NOMO-1 (cell line): Measurements from ENCODE around the gene BCL6.
"Not testable (repeated sequence)": the region's sequence is repeated elsewhere in the genome, so short reads cannot be mapped to it uniquely, and the experiment has no call there.

Source experiments
- DNase-seq, 2 experiments: peaks; one replicate each; lab custom pipeline; 2025; ENCODE audit not compliant: unreplicated experiment in 2 of 2; lab: John Stamatoyannopoulos, UW

BCL6 gene

DNA sequence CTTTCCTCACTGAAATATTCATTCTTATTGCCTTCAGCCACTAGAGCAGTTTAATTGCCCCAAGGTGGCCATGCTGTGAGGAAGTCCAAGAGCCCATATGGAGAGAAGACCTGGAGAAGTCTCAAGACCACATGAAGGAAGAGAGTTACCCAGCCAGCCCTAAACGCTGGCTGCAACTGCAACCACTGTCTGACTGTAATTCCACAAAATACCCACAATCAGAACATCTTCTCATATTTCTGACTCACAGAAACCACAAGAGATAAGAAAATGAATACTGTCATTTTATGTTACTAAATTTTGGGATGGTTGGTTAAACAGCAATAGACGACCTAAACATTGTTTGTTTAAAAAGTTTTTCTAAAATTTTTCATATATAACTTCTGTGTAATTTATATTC lies 60.4 kb downstream of the BCL6 start:
- DNase-seq: no peak

DNA sequence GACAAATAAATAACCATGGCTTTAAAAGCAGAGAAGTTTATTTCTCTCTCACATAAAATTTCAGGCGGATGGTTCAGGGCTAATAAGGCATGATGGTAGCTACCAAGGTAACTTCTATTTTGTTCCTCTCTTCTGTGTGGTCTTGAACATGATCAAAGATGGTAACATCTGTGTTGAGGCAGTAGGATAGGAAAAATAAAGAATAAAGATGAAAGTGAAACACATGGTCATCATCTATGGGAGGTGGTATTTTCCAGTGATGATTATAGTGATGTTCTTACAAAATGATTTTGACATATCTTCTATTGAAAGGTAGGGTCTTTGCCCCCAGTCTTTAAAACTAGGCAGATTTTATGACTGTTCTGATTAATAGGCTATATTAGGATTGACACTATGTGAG lies 60.8 kb downstream of the BCL6 start:
- DNase-seq: no peak

DNA sequence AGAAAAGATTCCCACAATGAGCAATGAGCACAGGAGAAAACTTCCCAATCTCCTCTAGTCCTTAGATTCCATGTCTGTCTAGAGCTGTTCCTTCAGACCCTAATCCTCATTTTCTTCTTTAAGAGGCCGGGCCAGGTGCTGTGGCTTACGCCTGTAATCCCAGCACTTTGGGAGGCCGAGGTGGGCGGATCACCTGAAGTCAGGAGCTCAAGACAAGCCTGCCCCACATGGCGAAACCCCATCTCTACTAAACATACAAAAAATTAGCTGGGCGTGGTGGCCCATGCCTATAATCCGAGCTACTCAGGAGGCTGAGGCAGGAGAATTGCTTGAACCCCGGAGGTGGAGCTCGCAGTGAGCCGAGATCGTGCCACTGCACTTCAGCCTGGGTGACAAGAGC lies 63.5 kb downstream of the BCL6 start:
- not testable (repeated sequence) for DNase-seq

DNA sequence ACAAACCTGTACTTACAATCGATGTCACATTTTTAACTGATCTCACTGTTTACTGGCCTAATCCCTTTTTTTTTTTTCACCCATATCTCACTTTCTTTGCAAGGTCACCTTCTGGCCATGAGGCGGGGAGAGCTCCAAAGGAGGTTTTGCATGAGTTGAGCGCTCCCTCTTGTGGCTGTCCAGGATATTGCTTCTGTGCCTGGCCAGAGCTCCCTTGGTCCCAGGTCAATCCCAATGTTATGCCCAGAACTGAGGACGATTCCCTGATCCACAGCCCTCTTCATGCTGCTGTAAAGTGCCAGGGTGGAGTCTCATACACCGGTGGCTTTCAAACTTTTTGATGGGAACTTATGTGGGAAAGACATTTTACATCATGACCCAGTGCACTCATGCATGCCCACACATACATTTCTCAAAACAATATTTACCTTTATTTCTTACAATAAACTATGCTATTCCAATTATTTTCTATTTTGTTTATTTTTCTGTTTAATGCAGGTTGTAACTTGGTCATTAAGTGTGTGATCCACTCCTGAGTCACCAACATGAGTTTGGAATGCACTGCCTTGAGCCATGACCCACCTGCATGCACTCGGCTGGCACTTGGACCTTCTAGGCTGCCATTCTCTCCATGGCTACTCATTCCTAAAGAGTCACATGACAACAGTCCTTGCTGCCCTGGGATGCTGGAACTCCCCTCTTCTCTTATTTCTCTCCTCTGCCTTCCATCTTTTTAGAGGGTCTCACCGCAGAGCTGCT lies 65.5 kb downstream of the BCL6 start:
- peak; percentile 48 to 67 for DNase-seq

DNA sequence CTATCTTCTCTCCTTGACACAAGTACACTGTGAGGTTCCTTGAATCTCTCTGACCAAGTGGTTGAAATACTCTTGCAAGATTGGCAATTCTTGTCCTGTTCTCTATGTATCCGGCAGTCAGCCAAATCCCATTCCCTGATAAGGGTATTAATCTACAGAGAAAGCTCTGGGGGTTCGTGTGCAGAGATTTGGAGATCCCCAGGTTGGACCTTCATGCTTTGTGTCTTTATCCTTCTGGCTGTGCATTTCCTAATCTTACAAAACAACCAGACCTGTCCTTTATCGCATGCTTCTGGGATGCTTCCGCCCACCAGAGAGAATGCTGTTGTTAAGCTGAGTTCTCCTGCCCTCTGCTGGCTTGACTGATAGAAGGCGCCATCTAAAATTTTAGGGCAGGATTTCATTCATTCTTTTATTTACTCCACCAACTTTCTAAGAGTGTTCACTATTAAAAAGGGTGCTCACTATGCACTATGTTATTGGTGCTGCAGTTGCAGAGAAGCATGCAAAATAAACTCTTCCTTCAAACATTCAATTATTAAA lies 66.5 kb downstream of the BCL6 start:
- peak; percentile 53 to 63 for DNase-seq

DNA sequence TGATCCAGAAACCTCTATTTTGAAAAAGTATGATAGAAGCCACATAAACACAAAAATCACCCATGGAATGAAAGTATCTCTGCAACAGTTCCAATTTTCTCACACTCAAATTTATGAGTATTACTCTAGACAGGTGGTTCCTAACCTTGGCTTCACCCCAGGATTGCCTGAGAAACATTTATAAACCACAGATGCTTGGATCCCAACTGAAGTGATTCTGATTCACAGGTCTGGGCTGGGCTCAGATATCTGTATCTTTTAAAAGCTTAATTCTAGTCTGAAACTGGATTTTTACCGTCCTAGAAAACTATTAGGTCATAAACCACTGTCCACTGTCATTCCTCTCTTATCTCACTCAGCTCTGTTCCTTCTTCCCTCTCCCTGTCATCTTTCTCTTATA lies 67.7 kb downstream of the BCL6 start:
- no peak for DNase-seq

DNA sequence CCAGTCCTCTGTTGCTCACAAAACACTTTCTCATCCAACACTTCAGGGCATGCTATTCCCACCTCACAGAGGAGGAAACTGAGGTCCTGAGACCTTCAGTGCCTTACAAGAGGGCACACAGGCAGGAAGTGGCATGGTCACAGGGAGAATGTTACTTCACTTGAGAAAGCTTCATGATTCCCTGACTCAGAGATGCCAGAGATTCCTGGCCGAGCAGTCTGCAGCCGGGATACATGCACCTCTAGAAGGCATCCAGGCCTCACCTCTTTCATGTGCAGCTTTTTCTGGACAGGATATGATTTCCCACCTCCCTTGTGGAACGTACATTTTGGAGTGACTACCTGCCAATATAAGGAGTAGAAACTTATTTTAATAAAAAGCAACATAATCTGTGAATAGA lies 72.3 kb downstream of the BCL6 start:
- no peak for DNase-seq
